T-helper 1 cell treated with Interleukin-12 subunit alpha and Interleukin-12 subunit beta and Interleukin-4 antibody, amounts not matched to agents 30 ng/mL and 1 ng/mL, for 36 hours (primary cell): ENCODE measurements around the gene CD58. TPM values are rescaled to one million over a fixed set of nuclear protein-coding genes. Genes with fewer than 3 reads are reported as not detected.
"Not testable (repeated sequence)": the region's sequence is repeated elsewhere in the genome, so short reads cannot be mapped to it uniquely, and the experiment has no call there.

Source experiments
- intact Hi-C: fragments of 100-400 bp; cut with micrococcal nuclease; formaldehyde crosslinking; loops from one replicate; pipeline ENCODE4 v1.15.1; 2024
- total RNA-seq: library from RNA; stranded (reverse); gene quantifications from 2 replicates; pipeline ENCODE4 v1.2.3, GENCODE V29; 2022

CD58 gene
- total RNA-seq, 1 donor from 2014 or later, result 60.8 TPM

DNA sequence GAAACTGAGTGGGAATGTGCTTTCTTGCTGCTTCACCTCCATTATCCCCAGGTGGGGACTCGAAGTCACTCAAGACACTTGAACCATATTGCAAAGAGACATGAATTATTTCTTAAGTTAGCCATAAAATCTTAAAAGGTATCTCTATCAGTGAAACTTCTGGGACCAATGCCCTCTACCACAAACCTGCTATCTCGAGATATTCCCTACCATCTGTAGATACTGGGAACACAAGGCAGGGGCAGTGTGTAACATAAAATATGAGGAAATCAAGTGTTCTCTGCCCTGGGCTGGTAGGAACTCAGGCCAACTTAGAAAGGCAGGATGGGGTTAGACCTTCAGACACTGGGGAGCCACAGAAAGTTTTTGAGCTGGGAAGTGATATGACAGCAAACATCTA, 1.3 kb upstream of the CD58 start:
- intact Hi-C loops, result loop anchor here (1.0 to 10.0 kb wide), 6 partner anchors 34 to 1093 kb away; partner anchors contain the start of gene CD101

- intact Hi-C loops, result loop anchor here (1.0 to 10.0 kb wide), 10 partner anchors 15 to 1093 kb away; partner anchors contain the start of genes ATP1A1, CD101, CD2 and TENT5C
These were observed 541 bp upstream of the CD58 start for GRCh38 chr1:116571215-116571919.

DNA sequence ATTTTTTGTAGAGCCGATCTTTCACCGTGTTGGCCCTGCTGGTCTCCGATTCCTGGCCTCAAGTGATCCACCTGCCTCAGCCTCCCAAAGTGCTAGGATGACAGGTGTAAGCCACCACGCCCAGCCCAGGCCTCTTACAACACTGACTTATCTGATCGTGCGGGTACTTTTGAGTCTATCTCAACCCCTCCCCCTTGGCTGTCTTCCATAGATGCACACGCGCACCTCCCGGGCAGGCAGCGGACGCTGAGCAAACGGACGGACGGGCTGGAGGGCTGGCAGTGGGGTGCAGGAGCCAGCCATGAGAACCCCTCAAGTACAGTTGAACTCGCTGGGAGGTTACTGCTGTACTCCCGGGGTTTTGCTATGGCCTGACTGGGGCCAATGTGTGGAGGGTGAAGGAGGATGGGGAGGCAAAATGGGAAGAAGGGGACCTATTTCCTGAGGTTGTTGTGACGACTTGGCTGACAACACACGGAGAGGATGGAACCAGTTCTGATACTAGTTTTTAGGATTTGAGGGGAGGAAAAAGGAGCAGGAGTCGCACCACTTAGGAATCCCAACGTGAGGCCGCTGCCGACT, 959 bp downstream of the CD58 start:
- intact Hi-C loops, result loop anchor here (1.0 to 10.0 kb wide), 13 partner anchors 55 to 1095 kb away; partner anchors contain the start of genes CD101, CD2, TENT5C and TTF2

GRCh38 chr1:116569381-116569670, 1.5 kb downstream of the CD58 start:
- intact Hi-C loops, result no loop called here

- intact Hi-C loops, result no loop called here
These were observed 2.0 kb downstream of the CD58 start for GRCh38 chr1:116568662-116569380.

- intact Hi-C loops, result no loop called here
These were observed 2.8 kb downstream of the CD58 start for GRCh38 chr1:116567790-116568661.

DNA sequence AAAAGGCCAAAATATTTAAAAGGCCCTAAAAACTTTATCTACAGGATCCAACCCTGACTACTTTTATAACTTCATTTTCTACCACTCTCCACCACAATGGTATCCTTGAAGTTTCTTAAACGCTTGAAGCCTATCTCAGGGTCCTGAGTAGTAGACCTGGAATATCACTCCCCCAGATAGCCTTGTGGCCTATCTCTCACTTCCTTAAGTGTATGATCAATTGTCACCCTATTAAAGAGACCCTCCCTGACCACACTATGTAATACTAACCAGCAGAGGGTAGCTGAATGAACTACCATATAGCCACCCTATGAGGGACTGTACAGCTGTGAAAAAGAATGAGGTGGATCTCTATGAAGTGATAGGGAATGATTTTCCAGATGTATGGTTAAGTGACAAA, 5.6 kb downstream of the CD58 start:
- intact Hi-C loops, result no loop called here

DNA sequence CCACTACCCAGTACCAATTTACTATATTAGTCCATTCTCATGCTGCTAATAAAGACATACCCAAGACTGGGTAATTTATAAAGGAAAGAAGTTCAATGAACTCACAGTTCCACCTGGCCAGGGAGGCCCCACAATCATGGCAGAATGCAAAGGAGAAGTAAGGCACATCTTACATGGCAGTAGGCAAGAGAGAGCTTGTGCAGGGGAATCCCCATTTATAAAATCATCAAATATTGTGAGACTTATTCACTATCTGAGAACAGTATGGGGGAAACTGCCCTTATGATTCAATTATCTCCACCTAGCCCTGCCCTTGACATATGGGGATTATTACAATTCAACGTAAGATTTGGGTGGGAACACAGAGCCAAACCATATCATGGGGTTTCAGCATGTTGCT, 6.4 kb downstream of the CD58 start:
- intact Hi-C loops, result no loop called here

DNA sequence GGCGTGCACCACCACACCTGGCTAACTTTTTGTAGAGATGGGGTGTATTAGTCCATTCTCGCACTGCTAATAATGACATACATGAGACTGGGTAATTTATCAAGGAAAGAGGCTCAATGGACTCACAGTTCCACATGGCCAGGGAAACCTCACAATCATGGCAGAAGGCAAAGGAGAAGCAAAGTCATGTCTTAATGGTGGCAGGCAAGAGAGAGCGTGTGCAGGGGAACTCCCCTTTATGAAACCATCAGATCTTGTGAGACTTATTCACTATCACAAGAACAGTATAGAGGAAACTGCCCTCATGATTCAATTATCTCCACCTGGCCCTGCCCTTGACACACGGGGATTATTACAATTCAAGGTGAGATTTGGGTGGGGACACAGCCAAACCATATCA, 8.4 kb downstream of the CD58 start:
- intact Hi-C loops, result not testable (repeated sequence)

DNA sequence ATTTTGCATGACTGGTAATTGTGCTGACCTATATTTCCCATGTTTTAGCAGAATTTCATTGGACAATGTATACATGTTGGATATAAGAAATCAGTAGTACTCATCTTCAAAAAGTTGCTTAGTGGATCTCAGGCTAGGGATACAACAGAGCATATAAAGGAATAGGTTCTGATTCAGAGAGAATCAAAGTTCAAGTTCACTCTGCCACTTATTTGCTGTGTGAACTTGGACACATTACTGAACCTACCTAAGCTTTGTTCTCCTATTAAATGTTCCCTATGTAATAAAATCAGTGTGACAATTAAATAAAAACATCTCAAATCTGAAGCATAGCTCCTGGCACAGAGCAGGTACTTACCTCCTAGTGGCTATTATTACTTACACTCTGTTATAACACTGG, 9.3 kb downstream of the CD58 start:
- intact Hi-C loops, result no loop called here

- intact Hi-C loops, result no loop called here
These were observed 9.9 kb downstream of the CD58 start for GRCh38 chr1:116560704-116561490.

- intact Hi-C loops, result loop anchor here (5.0 kb wide), 1 partner anchor 503 kb away; the partner anchor contains the start of gene TTF2
These were observed 11.5 kb downstream of the CD58 start for GRCh38 chr1:116559304-116559761.

- intact Hi-C loops, result loop anchor here (5.0 kb wide), 1 partner anchor 504 kb away; the partner anchor contains the start of gene TTF2
These were observed 12.3 kb downstream of the CD58 start for GRCh38 chr1:116558571-116558970.

- intact Hi-C loops, result loop anchor here (5.0 kb wide), 1 partner anchor 504 kb away; the partner anchor contains the start of gene TTF2
These were observed 12.7 kb downstream of the CD58 start for GRCh38 chr1:116558140-116558549.

- intact Hi-C loops, result loop anchor here (2.0 to 5.0 kb wide), 2 partner anchors 19 to 505 kb away; partner anchors contain the start of gene TTF2
These were observed 13.4 kb downstream of the CD58 start for GRCh38 chr1:116557323-116557878.

DNA sequence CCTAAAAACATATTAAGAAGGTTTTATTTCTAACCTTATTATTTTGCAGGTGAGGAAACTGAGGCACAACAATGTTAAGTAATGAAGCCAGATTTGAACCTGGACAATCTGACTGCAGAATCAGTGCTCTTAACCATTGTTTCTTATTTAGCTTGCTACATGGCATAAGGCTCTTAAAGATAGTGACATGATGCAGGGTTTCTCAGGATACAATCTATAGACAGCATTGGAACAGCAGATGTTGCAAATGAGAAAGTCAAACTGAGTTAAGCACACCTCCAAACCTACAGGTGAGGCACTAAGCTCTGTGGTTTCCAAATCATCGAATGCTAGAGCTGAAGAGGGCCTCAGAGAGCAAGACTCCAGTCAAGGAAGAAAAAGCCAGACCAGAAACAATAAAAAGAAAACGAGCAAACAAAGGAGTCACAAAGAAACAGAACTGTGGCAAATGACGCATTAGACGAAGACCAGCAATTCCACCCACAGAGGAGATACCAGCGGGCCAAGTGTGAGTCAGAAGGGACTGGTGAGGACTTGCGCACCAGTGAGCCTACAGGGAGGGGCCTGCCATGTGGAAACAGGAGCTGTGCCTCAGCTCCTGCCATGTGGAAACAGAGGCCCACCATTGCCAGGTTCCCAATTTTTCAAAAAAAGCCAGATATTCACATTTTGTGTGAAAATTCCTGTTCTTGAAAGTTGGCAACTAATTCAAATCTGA, 14.4 kb downstream of the CD58 start:
- intact Hi-C loops, result loop anchor here (1.0 to 5.0 kb wide), 6 partner anchors 12 to 506 kb away; partner anchors contain the start of genes CD58 and TTF2

- intact Hi-C loops, result loop anchor here (5.0 kb wide), 1 partner anchor 507 kb away; the partner anchor contains the start of gene TTF2
These were observed 15.9 kb downstream of the CD58 start for GRCh38 chr1:116554924-116555323.

- intact Hi-C loops, result no loop called here
These were observed 17.3 kb downstream of the CD58 start for GRCh38 chr1:116553386-116554115.
